ENCODE results near the gene HSP90AB1.

Gene HSP90AB1

GRCh38 chr6:44268095-44268628 is 21.3 kb downstream of the HSP90AB1 start:
- no peak for DNase-seq (ENCODE audit: low read depth in 2 of 2)

- no peak for DNase-seq (ENCODE audit: low read depth in 2 of 2)
Measured at GRCh38 chr6:44269178-44269920, 22.4 kb downstream of the HSP90AB1 start.

DNA sequence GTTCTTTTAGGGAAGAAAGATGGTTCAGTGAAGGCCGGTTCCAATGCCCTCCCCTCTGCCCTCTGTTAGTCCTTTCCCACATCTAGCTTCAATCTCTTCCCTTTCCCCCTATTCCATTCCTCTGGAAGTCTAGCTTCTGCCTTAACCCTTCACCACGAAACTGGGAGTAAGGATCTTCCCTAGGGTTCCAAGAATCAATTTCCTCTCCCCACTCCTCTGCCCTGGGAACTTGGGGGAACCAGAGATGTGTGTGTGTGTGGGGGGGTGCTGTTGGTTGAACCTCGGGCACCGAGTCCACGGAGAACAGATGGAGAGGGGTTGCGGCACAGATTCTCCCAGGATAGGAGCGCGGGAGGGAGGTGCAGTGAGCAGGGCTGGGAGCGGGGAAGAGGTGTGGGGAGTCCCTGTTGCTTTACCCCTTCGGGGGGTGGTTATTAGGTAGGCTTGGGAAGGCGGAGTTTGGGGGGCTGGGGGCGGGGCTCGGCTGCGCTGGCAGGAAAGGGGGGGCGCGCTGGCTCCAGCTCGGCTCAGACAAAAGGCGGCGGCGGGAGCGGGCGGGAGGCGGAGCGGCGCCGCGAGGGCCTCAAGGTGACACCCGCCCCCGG is 23.1 kb downstream of the HSP90AB1 start, which contains the start of gene TMEM151B:
TSS of gene TMEM151B (plus strand) at position 530 of the 605 bp plus-strand sequence. CDS start 293 bp downstream, outside the sequence.
- no peak for DNase-seq (ENCODE audit: low read depth in 2 of 2)

GRCh38 chr6:44270526-44271405 is 23.9 kb downstream of the HSP90AB1 start:
- no peak for DNase-seq (ENCODE audit: low read depth in 2 of 2)

DNA sequence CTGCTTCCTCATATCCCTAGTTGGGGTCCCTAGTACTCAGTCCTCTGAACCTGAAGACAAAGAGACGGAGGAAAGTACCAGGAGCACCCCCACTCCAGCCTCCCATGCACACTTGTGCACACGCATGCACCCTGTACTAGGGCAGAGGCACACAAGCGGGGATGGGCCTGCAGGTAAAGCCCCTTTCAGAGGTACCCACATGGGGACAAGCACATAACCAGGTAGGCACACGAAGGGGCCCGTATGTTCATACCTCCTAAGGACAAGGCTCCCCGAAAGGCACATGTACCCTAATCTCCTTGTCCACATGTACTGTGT is 24.5 kb downstream of the HSP90AB1 start:
- DNase-seq (ENCODE audit: low read depth in 2 of 2), result no peak

DNA sequence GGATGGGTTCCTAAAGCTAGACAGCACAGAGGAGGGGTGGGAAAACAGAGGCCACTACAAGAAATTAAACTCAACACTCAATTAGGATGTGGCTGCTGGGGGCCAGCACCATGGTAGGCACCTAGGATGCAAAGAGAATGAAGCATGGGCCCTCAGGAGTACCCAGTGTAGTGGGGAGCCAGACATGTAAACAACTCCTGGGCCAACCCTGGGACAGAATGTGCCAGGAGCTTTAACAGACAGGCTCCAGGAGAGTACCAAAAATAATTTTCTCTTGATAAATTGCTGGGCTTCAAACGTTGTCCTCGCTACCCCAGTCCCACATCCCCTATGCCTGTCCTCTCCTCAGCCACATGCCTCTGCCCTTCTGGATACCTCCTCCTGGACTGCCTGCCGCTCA is 25.0 kb downstream of the HSP90AB1 start:
- DNase-seq (ENCODE audit: low read depth in 2 of 2), result no peak

- DNase-seq (ENCODE audit: low read depth in 2 of 2), result no peak
Measured at GRCh38 chr6:44272529-44272928, 25.6 kb downstream of the HSP90AB1 start.

- no peak for DNase-seq (ENCODE audit: low read depth in 2 of 2)
Measured at GRCh38 chr6:44272999-44273566, 26.2 kb downstream of the HSP90AB1 start.

DNA sequence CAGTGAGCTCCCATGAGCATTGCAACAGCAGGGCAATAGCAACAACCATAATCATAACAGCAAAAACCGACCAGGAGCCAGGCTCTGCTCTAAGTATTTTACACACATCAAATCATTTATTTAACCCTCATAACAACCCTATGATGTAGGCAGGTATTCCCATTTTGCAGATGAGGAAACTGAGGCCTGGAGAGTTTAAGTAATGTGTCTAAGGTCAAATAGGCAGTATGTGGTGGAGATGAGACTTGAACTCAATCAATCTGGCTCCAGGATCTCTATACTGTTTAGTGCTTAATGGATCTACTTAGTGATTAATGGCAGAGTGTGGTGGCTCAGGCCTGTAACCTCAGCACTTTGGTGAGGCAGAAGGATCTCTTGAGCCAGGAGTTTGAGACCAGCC is 26.7 kb downstream of the HSP90AB1 start:
- DNase-seq (ENCODE audit: low read depth in 2 of 2), result no peak

- DNase-seq (ENCODE audit: low read depth in 2 of 2), result no peak
Measured at GRCh38 chr6:44275271-44275748, 28.4 kb downstream of the HSP90AB1 start.

DNA sequence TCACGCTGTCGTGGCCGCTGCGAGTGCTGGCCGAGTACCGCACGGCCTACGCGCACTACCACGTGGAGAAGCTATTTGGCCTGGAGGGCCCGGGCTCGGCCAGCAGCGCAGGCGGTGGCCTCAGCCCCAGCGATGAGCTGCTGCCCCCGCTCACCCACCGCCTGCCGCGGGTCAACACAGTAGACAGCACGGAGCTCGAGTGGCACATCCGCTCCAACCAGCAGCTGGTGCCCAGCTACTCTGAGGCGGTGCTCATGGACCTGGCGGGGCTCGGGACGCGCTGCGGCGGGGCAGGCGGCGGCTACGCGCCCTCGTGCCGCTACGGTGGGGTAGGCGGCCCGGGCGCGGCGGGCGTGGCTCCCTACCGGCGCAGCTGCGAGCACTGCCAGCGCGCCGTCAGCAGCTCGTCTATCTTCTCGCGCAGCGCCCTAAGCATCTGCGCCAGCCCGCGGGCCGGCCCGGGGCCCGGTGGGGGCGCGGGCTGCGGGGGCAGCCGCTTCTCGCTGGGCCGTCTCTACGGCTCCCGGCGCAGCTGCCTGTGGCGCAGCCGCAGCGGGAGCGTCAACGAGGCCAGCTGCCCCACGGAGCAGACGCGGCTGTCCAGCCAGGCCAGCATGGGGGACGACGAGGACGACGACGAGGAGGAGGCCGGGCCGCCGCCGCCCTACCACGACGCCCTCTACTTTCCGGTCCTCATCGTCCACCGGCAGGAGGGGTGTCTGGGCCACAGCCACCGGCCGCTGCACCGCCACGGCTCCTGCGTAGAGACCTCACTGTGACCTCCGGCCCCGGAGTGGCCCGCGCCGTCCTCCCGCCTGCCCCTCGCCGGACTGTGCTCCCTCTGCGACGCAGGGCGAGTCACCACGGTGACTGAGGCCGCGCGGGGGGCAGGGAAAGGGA is 29.1 kb downstream of the HSP90AB1 start:
- no peak for DNase-seq (ENCODE audit: low read depth in 2 of 2)

- no peak for DNase-seq (ENCODE audit: low read depth in 2 of 2)
Measured at GRCh38 chr6:44276667-44277640, 30.1 kb downstream of the HSP90AB1 start.

DNA sequence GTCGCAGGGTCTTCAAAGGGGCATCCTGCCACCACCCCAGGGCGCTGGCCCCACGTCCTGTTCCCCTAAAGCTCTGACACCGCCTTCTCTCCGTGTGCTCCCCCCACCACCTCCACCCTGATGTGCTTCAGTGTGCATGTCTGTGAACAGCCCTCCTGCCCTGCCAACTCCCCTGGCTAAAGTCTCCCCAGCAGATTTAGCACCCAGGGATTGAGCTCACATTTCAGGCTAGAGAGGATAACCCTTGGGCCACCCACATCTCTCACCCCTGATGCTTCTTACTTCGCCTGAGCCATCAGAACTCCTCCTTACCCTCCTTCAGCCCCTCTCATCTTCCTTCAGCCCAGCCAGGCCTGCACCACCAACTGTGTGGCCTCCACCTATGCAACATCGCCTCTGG is 30.9 kb downstream of the HSP90AB1 start:
- DNase-seq (ENCODE audit: low read depth in 2 of 2), result no peak

DNA sequence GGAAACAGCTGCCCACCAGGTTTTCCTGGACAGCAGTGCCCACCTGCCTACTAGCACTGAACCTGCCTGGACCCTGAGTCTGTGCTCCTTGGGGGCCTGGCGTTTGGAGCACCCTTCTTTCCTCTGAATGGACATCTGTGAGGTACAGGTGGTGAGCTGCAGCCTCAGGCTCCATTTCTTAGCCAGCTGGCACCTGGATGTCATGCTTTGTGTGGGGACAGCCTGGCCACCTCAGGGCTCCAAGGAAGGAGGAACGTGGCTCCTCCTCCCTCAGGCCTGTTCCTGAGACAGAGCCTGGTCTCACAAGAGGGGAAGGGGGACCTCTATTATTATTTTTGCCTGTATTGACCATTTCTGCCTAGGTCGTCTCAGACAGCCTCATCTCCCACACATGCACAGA is 31.4 kb downstream of the HSP90AB1 start:
- DNase-seq (ENCODE audit: low read depth in 2 of 2), result no peak

GRCh38 chr6:44278774-44279697 is 32.1 kb downstream of the HSP90AB1 start:
- no peak for DNase-seq (ENCODE audit: low read depth in 2 of 2)

DNA sequence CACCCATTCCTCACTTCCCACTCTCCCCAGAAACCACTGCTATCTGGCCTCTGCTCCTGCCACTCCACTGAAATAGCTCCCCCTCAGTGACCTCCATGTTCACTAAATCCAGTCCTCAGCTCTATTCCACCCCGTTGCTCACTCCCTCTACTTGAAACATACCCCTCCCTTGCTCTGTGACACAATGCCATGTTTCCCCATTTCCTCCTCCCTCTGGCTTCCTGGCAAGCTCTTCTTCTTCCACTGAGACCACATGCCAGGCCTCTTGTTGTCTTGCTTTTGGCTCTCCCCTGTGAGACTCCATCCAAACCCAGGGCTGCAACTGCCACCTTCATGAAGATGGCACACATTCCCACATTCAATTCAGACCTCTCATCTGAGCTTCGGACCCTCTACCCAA is 37.2 kb downstream of the HSP90AB1 start:
- no peak for DNase-seq (ENCODE audit: low read depth in 2 of 2)

GRCh38 chr6:44284867-44285266 is 38.0 kb downstream of the HSP90AB1 start:
- no peak for DNase-seq (ENCODE audit: low read depth in 2 of 2)

- no peak for DNase-seq (ENCODE audit: low read depth in 2 of 2)
Measured at GRCh38 chr6:44285552-44286284, 38.8 kb downstream of the HSP90AB1 start.
